Liver (tissue), 9 donors: ENCODE results near the gene STING1. TPM values are rescaled to one million over a fixed set of nuclear protein-coding genes. Genes with fewer than 3 reads are reported as not detected.

Experiments
- DNase-seq: peaks from one replicate; pipeline ENCODE4 v3.0.0-alpha.2; 2017; ENCODE audit warnings: low spot score
- H3K27ac ChIP-seq, 2 donors: one replicate each; pipeline ENCODE4 v1.7.0; 2013; ENCODE audit warnings: inconsistent platforms in 2 of 2, low read length in 2 of 2, control low read depth in 1 of 2, low read depth in 1 of 2, mild to moderate bottlenecking in 1 of 2
- H3K27me3 ChIP-seq, 4 donors: one replicate each; pipeline versions ENCODE4 v1.6.1 to v1.7.0; 2013; ENCODE audit warnings: low read length in 3 of 4, inconsistent platforms in 1 of 4, mild to moderate bottlenecking in 1 of 4, moderate library complexity in 1 of 4; ENCODE audit not compliant: control insufficient read depth in 4 of 4, insufficient read depth in 4 of 4
- H3K36me3 ChIP-seq, 4 donors: one replicate each; pipeline versions ENCODE4 v1.6.1 to v1.7.0; 2013; ENCODE audit warnings: low read length in 3 of 4, mild to moderate bottlenecking in 3 of 4, low read depth in 1 of 4, moderate library complexity in 1 of 4; ENCODE audit not compliant: control insufficient read depth in 4 of 4, insufficient read depth in 3 of 4
- H3K4me1 ChIP-seq, 4 donors: one replicate each; pipeline versions ENCODE4 v1.6.1 to v1.7.0; 2013; ENCODE audit warnings: low read length in 3 of 4, mild to moderate bottlenecking in 3 of 4, moderate library complexity in 1 of 4; ENCODE audit not compliant: control insufficient read depth in 4 of 4, insufficient read depth in 4 of 4
- H3K4me3 ChIP-seq, 3 donors: one replicate each; pipeline versions ENCODE4 v1.6.1 to v1.7.0; 2013; ENCODE audit warnings: low read length in 3 of 3, control low read depth in 1 of 3, low read depth in 1 of 3, mild to moderate bottlenecking in 1 of 3
- H3K9ac ChIP-seq, 2 donors: one replicate each; pipeline ENCODE4 v1.7.0; 2013; ENCODE audit warnings: low read length in 2 of 2, mild to moderate bottlenecking in 2 of 2, moderate library complexity in 2 of 2, control low read depth in 1 of 2, low read depth in 1 of 2
- H3K9me3 ChIP-seq, 4 donors: one replicate each; pipeline versions ENCODE4 v1.6.1 to v1.7.0; 2013; ENCODE audit warnings: low read length in 3 of 4; ENCODE audit not compliant: control insufficient read depth in 4 of 4
- ATF3 ChIP-seq: IDR thresholded peaks from 2 replicates; pipeline ENCODE4 v1.6.1; 2016; ENCODE audit warnings: antibody characterized with exemption
- EGR1 ChIP-seq, 2 donors: IDR thresholded peaks; 2 replicates each; pipeline ENCODE4 v1.6.1; 2016 to 2018; ENCODE audit warnings: antibody characterized with exemption in 2 of 2, low read depth in 2 of 2
- FOXA2 ChIP-seq: IDR thresholded peaks from 2 replicates; pipeline ENCODE4 v1.6.1; 2016; ENCODE audit warnings: antibody characterized with exemption
- GABPA ChIP-seq, 2 donors: IDR thresholded peaks in 1 of 2; conservative IDR thresholded peaks in 1 of 2; 2 replicates each; pipeline ENCODE4 v1.6.1; 2016; ENCODE audit warnings: antibody characterized with exemption in 2 of 2, mild to moderate bottlenecking in 1 of 2, moderate library complexity in 1 of 2
- HNF4A ChIP-seq, 2 donors: conservative IDR thresholded peaks; 2 replicates each; pipeline ENCODE4 v1.6.1; 2016; ENCODE audit warnings: antibody characterized with exemption in 2 of 2, mild to moderate bottlenecking in 2 of 2
- HNF4G ChIP-seq: IDR thresholded peaks from 2 replicates; pipeline ENCODE4 v1.6.1; 2016; ENCODE audit warnings: antibody characterized with exemption
- NR2F2 ChIP-seq: IDR thresholded peaks from 2 replicates; pipeline ENCODE4 v1.6.1; 2016; ENCODE audit warnings: antibody characterized with exemption
- RAD21 ChIP-seq, 2 donors: IDR thresholded peaks; 2 replicates each; pipeline ENCODE4 v1.6.1; 2016; ENCODE audit warnings: antibody characterized with exemption in 2 of 2, mild to moderate bottlenecking in 2 of 2
- RXRA ChIP-seq, 2 donors: IDR thresholded peaks; 2 replicates each; pipeline ENCODE4 v1.6.1; 2017 to 2018; ENCODE audit warnings: antibody characterized with exemption in 2 of 2, mild to moderate bottlenecking in 1 of 2
- SP1 ChIP-seq: IDR thresholded peaks from 2 replicates; pipeline ENCODE4 v1.6.1; 2018; ENCODE audit warnings: antibody characterized with exemption, mild to moderate bottlenecking
- TAF1 ChIP-seq: conservative IDR thresholded peaks from 2 replicates; pipeline ENCODE4 v1.6.1; 2016; ENCODE audit warnings: antibody characterized with exemption, mild to moderate bottlenecking
- YY1 ChIP-seq: IDR thresholded peaks from 2 replicates; pipeline ENCODE4 v1.6.1; 2016; ENCODE audit warnings: antibody characterized with exemption, mild to moderate bottlenecking
- ZBTB33 ChIP-seq: IDR thresholded peaks from 2 replicates; pipeline ENCODE4 v1.6.1; 2016; ENCODE audit warnings: antibody characterized with exemption
- WGBS: extraction: QIAGEN DNeasy Blood & Tissue Kit; methylation state at CpG from one replicate; pipeline ENCODE4 v1.1.7; 2013; 5-methylcytosine and 5-hydroxymethylcytosine counted together
- polyA plus RNA-seq, 2 donors: library from polyadenylated mRNA; stranded (reverse) in 1 of 2; unstranded in 1 of 2; fragments of 200-250 nt in 1 of 2; fragments of >200 nt in 1 of 2; fragmentation: Nextera tagmentation in 1 of 2; extraction: Ambion mirVana in 1 of 2; gene quantifications; one replicate each; pipeline versions ENCODE4 v1.2.1 to v1.2.3, GENCODE V29; 2013 to 2015
- total RNA-seq, 2 donors: library from RNA; depleted of rRNA; stranded (reverse); fragments of >200 nt; gene quantifications; one replicate each; pipeline ENCODE4 v1.2.3, GENCODE V29; 2014
- TF ChIP-seq, protein P1 (sequence below): fragments of 150-350 bp; IDR thresholded peaks from 2 replicates; pipeline ENCODE4 v1.5.1; 2017; ENCODE audit warnings: improper control_type of control experiment, low read depth, low read length; ENCODE audit not compliant: missing input control
- TF ChIP-seq, protein P2 (sequence below): IDR thresholded peaks from 2 replicates; pipeline ENCODE4 v1.6.1; 2016; ENCODE audit warnings: antibody characterized with exemption
- TF ChIP-seq, protein P3 (sequence below): IDR thresholded peaks from 2 replicates; pipeline ENCODE4 v1.6.1; 2016; ENCODE audit warnings: antibody characterized with exemption, mild to moderate bottlenecking
- donor health status: healthy.
- donor health status: healthy.
- donor health status: healthy.
- donor health status: healthy.
- donor health status: healthy.

The STING1 gene
- total and polyA plus RNA-seq, 4 donors, result 6.3 to 13.6 (median 10.3) TPM

DNA sequence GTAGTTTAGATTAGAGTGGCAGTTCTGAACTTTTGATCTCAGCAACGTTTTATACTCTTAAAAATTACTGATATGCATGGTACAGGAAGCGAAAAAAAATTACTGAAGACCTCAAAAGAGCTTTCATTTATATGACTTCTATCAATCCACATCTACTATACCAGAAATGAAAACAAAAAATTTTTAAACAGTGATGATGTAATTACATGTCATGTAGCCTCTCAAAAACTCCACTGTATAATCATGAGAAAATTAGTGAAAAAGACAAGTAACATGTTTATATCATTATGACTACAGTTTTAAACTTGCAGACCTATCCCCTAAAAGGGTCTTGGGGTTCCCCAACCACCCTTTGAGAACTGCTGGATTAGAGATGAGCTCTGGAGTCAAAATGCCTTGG lies 52.5 kb downstream of the STING1 start:
- H3K27ac ChIP-seq, result no peak overlapping the region
- no peaks in the 10 kb centered on the region for H3K36me3 ChIP-seq
- H3K4me1 ChIP-seq, result no peaks in the 10 kb centered on the region
- no peak overlapping the region for H3K4me3 ChIP-seq
- H3K27me3 ChIP-seq, result no peaks in the 10 kb centered on the region
- DNase-seq, result no peak
- TF ChIP-seq ATF3, result no peak
- TF ChIP-seq EGR1 (IDR thresholded peaks at IDR 0.05; ENCODE audit: low read depth in 2 of 2), result no peak
- TF ChIP-seq FOXA2, result no peak
- TF ChIP-seq, protein P1, sequence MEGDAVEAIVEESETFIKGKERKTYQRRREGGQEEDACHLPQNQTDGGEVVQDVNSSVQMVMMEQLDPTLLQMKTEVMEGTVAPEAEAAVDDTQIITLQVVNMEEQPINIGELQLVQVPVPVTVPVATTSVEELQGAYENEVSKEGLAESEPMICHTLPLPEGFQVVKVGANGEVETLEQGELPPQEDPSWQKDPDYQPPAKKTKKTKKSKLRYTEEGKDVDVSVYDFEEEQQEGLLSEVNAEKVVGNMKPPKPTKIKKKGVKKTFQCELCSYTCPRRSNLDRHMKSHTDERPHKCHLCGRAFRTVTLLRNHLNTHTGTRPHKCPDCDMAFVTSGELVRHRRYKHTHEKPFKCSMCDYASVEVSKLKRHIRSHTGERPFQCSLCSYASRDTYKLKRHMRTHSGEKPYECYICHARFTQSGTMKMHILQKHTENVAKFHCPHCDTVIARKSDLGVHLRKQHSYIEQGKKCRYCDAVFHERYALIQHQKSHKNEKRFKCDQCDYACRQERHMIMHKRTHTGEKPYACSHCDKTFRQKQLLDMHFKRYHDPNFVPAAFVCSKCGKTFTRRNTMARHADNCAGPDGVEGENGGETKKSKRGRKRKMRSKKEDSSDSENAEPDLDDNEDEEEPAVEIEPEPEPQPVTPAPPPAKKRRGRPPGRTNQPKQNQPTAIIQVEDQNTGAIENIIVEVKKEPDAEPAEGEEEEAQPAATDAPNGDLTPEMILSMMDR, result no peak
- no peak for TF ChIP-seq RAD21 (IDR thresholded peaks at IDR 0.05)
- no peak for TF ChIP-seq ZBTB33
- no peak for TF ChIP-seq GABPA (IDR thresholded peaks at IDR 0.05 in 1 of 2, conservative IDR thresholded peaks at IDR 0.05 in 1 of 2)
- TF ChIP-seq, protein P2, sequence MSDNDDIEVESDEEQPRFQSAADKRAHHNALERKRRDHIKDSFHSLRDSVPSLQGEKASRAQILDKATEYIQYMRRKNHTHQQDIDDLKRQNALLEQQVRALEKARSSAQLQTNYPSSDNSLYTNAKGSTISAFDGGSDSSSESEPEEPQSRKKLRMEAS, result no peak
- no peak for TF ChIP-seq TAF1
- no peak for TF ChIP-seq HNF4A (conservative IDR thresholded peaks at IDR 0.05)
- TF ChIP-seq NR2F2, result no peak
- no peak overlapping the region for H3K9ac ChIP-seq
- H3K9me3 ChIP-seq, result no peaks in the 10 kb centered on the region
- WGBS, result 86% methylated on average over 2 of the region's 2 CpGs

DNA sequence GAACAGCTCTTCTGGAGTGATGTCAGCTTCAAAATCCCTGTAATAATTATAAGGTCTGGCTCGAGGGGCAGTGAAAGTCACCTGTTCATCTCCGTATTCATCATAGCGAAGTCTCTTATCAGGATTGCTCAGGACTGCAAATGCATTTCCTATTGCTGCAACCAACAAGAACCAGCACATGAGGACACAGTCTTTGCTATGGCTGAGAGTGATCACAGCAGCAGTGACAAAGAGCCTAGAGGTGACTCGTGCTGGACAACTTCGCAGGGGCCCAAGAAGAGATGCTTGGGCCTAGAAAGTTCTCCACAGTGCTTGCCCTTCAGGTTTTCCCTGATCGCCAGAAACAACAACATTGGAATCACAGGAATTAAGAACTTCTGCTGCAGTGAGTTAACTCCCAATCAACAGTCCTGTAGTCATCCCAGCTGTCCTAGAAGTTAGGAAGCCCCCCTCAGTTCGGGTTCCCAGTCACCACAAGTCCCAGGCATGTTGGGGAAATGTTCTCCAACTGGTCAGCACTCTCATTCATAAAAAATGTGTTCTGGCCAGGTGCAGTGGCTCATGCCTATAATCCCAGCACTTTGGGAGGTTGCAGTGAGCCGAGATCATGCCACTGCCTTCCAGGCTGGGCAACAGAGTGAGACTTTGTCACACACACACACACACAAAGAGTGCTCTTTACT lies 56.2 kb downstream of the STING1 start:
- TF ChIP-seq NR2F2 (no peak), RXRA (IDR thresholded peaks at IDR 0.05) (no peak), GABPA (IDR thresholded peaks at IDR 0.05 in 1 of 2, conservative IDR thresholded peaks at IDR 0.05 in 1 of 2) (no peak), SP1 (no peak), RAD21 (IDR thresholded peaks at IDR 0.05) (no peak), FOXA2 (no peak), YY1 (no peak), HNF4G (no peak)
- TF ChIP-seq, protein P3, sequence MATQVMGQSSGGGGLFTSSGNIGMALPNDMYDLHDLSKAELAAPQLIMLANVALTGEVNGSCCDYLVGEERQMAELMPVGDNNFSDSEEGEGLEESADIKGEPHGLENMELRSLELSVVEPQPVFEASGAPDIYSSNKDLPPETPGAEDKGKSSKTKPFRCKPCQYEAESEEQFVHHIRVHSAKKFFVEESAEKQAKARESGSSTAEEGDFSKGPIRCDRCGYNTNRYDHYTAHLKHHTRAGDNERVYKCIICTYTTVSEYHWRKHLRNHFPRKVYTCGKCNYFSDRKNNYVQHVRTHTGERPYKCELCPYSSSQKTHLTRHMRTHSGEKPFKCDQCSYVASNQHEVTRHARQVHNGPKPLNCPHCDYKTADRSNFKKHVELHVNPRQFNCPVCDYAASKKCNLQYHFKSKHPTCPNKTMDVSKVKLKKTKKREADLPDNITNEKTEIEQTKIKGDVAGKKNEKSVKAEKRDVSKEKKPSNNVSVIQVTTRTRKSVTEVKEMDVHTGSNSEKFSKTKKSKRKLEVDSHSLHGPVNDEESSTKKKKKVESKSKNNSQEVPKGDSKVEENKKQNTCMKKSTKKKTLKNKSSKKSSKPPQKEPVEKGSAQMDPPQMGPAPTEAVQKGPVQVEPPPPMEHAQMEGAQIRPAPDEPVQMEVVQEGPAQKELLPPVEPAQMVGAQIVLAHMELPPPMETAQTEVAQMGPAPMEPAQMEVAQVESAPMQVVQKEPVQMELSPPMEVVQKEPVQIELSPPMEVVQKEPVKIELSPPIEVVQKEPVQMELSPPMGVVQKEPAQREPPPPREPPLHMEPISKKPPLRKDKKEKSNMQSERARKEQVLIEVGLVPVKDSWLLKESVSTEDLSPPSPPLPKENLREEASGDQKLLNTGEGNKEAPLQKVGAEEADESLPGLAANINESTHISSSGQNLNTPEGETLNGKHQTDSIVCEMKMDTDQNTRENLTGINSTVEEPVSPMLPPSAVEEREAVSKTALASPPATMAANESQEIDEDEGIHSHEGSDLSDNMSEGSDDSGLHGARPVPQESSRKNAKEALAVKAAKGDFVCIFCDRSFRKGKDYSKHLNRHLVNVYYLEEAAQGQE, result no peak
- DNase-seq, result no peak
- H3K27me3 ChIP-seq, result no peaks in the 10 kb centered on the region
- H3K36me3 ChIP-seq, result no peaks in the 10 kb centered on the region
- H3K4me1 ChIP-seq, result no peaks in the 10 kb centered on the region
- no peaks in the 10 kb centered on the region for H3K9me3 ChIP-seq
- H3K9ac ChIP-seq, result no peak overlapping the region
- WGBS, result 81% methylated on average over 8 of the region's 8 CpGs
- H3K4me3 ChIP-seq, result no peak overlapping the region
- H3K27ac ChIP-seq, result no peak overlapping the region
